Stimulated activated CD4-positive, alpha-beta T cell treated with anti-CD3 and anti-CD28 coated beads, Interleukin-2, amount 100 ng/mL, for 24 hours (primary cell): ENCODE measurements around the gene SLC44A3.
"Not testable (repeated sequence)": the region's sequence is repeated elsewhere in the genome, so short reads cannot be mapped to it uniquely, and the experiment has no call there.

Experiments used
- DNase-seq, 2 donors: peaks; one replicate each; pipeline ENCODE4 v3.0.0-alpha.2; 2020

SLC44A3 gene

GRCh38 chr1:94803106-94803505 is 17.1 kb upstream of the SLC44A3 start:
- DNase-seq = no peak

GRCh38 chr1:94803517-94804441 is 16.4 kb upstream of the SLC44A3 start:
- DNase-seq = no peak

- no peak for DNase-seq
Measured at GRCh38 chr1:94804442-94804837, 15.7 kb upstream of the SLC44A3 start.

GRCh38 chr1:94805912-94806311 is 14.2 kb upstream of the SLC44A3 start:
- DNase-seq = peak; percentile 51 to 55

- DNase-seq = no peak
Measured at GRCh38 chr1:94806441-94806871, 13.7 kb upstream of the SLC44A3 start.

- DNase-seq = no peak
Measured at GRCh38 chr1:94807742-94808491, 12.2 kb upstream of the SLC44A3 start.

- no peak for DNase-seq
Measured at GRCh38 chr1:94808669-94809068, 11.5 kb upstream of the SLC44A3 start.

- DNase-seq = no peak
Measured at GRCh38 chr1:94812985-94813384, 7.2 kb upstream of the SLC44A3 start.

GRCh38 chr1:94816030-94816429 is 4.1 kb upstream of the SLC44A3 start:
- no peak for DNase-seq

- DNase-seq = no peak
Measured at GRCh38 chr1:94817712-94818111, 2.4 kb upstream of the SLC44A3 start.

- no peak for DNase-seq
Measured at GRCh38 chr1:94819238-94819944, 766 bp upstream of the SLC44A3 start.

- DNase-seq = no peak
Measured at GRCh38 chr1:94820936-94821335, 779 bp downstream of the SLC44A3 start.

- no peak for DNase-seq
Measured at GRCh38 chr1:94821636-94822305, 1.6 kb downstream of the SLC44A3 start.

- DNase-seq = no peak
Measured at GRCh38 chr1:94823116-94823515, 3.0 kb downstream of the SLC44A3 start.

- DNase-seq = no peak
Measured at GRCh38 chr1:94825936-94826335, 5.8 kb downstream of the SLC44A3 start.

- no peak for DNase-seq
Measured at GRCh38 chr1:94827434-94827833, 7.3 kb downstream of the SLC44A3 start.

GRCh38 chr1:94828251-94828650 is 8.1 kb downstream of the SLC44A3 start:
- no peak for DNase-seq

GRCh38 chr1:94831641-94832040 is 11.5 kb downstream of the SLC44A3 start:
- DNase-seq = no peak

GRCh38 chr1:94832446-94832845 is 12.3 kb downstream of the SLC44A3 start:
- no peak for DNase-seq

GRCh38 chr1:94832931-94833585 is 12.9 kb downstream of the SLC44A3 start:
- no peak for DNase-seq

GRCh38 chr1:94836891-94837290 is 16.7 kb downstream of the SLC44A3 start:
- no peak for DNase-seq

- not testable (repeated sequence) for DNase-seq
Measured at GRCh38 chr1:94840381-94840780, 20.2 kb downstream of the SLC44A3 start.
